Uterus (tissue), 4 donors: ENCODE measurements around the gene SLC66A1. TPM values are rescaled to one million over a fixed set of nuclear protein-coding genes. Genes with fewer than 3 reads are reported as not detected.

Experiments
- DNase-seq, 2 donors: peaks; one replicate each; pipeline ENCODE4 v3.0.0-alpha.2; 2019 to 2020
- H3K27ac ChIP-seq, 2 donors: fragments of 200-600 bp; sonication (generic); 1 replicate in 1 of 2; 2 replicates in 1 of 2; pipeline ENCODE4 v1.5.1; 2016 to 2018
- H3K27me3 ChIP-seq, 2 donors: fragments of 200-600 bp; sonication (generic); one replicate each; pipeline ENCODE4 v1.5.1; 2018 to 2019; ENCODE audit warnings: control low read depth in 1 of 2
- H3K36me3 ChIP-seq, 2 donors: fragments of 200-600 bp; sonication (generic); one replicate each; pipeline ENCODE4 v1.5.1; 2019; ENCODE audit warnings: control low read depth in 1 of 2
- H3K4me1 ChIP-seq, 2 donors: fragments of 200-600 bp; sonication (generic); one replicate each; pipeline ENCODE4 v1.5.1; 2018 to 2019; ENCODE audit warnings: control low read depth in 1 of 2
- H3K4me3 ChIP-seq, 2 donors: fragments of 200-600 bp; sonication (generic); 1 replicate in 1 of 2; 2 replicates in 1 of 2; pipeline ENCODE4 v1.5.1; 2018 to 2019; ENCODE audit warnings: mild to moderate bottlenecking in 1 of 2
- H3K9me3 ChIP-seq, 2 donors: fragments of 200-600 bp; sonication (generic); one replicate each; pipeline ENCODE4 v1.5.1; 2019; ENCODE audit warnings: control low read depth in 1 of 2
- POLR2A ChIP-seq, 2 donors: fragments of 450-650 bp; IDR thresholded peaks; one replicate each; pipeline ENCODE4 v1.6.1; 2016; ENCODE audit warnings: antibody characterized with exemption in 2 of 2, mild to moderate bottlenecking in 1 of 2, moderate library complexity in 1 of 2
- intact Hi-C: fragments of 100-400 bp; cut with DNase I; formaldehyde crosslinking; loops from one replicate; pipeline ENCODE4 v1.15.1; 2023; ENCODE audit warnings: low total_unique reads
- total RNA-seq, 4 donors: library from RNA; depleted of rRNA in 3 of 4; stranded (reverse); fragments of >200 nt in 3 of 4; gene quantifications; one replicate each; pipeline versions ENCODE4 v1.1.0 to v1.2.4, GENCODE V29; 2014 to 2023
- TF ChIP-seq, protein P1 (sequence below), 4 experiments: fragments of 200-600 bp in 2 of 4; fragments of 450-650 bp in 2 of 4; sonication (generic) in 2 of 4; IDR thresholded peaks; one replicate each; pipeline ENCODE4 v1.5.1; 2016 to 2019; ENCODE audit warnings: antibody characterized with exemption in 4 of 4, mild to moderate bottlenecking in 2 of 4, moderate library complexity in 1 of 4
- donor health status: DM: yes; HTN: yes; CAD: no.

Gene SLC66A1
- total RNA-seq, 4 donors from 2014 or later: 0.88 to 18.1 (median 8.2) TPM

DNA sequence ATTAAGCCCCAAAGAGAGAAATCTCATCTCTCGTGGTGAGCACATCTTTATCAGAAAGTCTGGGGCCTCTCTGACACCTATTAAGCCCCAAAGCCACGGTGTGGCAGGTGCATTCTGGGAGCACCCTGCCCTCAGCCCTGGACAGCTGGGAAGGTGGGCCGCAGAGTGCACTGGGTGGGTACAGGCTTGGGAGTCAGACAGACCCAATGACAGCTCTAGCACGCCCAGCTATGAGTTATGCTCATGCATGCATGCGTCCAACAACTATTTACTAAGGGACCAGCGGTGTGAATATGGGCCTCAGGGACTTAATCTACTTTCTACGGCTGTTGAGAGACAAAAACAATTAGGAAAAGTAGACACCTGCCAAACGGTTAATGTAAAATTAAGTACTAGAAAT lies 46.6 kb downstream of the SLC66A1 start:
- H3K4me1 ChIP-seq: peaks cover 6 to 13% of the 10 kb centered on the region in 2 donors
- H3K27ac ChIP-seq: no peak overlapping the region
- no peaks in the 10 kb centered on the region for H3K27me3 ChIP-seq
- intact Hi-C loops: no loop called here
- DNase-seq: no peak
- no peaks in the 10 kb centered on the region for H3K36me3 ChIP-seq
- TF ChIP-seq, protein P1, sequence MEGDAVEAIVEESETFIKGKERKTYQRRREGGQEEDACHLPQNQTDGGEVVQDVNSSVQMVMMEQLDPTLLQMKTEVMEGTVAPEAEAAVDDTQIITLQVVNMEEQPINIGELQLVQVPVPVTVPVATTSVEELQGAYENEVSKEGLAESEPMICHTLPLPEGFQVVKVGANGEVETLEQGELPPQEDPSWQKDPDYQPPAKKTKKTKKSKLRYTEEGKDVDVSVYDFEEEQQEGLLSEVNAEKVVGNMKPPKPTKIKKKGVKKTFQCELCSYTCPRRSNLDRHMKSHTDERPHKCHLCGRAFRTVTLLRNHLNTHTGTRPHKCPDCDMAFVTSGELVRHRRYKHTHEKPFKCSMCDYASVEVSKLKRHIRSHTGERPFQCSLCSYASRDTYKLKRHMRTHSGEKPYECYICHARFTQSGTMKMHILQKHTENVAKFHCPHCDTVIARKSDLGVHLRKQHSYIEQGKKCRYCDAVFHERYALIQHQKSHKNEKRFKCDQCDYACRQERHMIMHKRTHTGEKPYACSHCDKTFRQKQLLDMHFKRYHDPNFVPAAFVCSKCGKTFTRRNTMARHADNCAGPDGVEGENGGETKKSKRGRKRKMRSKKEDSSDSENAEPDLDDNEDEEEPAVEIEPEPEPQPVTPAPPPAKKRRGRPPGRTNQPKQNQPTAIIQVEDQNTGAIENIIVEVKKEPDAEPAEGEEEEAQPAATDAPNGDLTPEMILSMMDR (IDR thresholded peaks at IDR 0.05): no peak
- H3K9me3 ChIP-seq: no peaks in the 10 kb centered on the region
- H3K4me3 ChIP-seq: no peak overlapping the region

GRCh38 chr1:19359357-19359756 lies 47.2 kb downstream of the SLC66A1 start:
- intact Hi-C loops: no loop called here
- no peaks in the 10 kb centered on the region for H3K9me3 ChIP-seq
- no peak for DNase-seq
- peaks cover 13% of the 10 kb centered on the region in 2 donors for H3K4me1 ChIP-seq
- H3K27ac ChIP-seq: peak overlapping the region; percentile 52 to 55
- no peaks in the 10 kb centered on the region for H3K36me3 ChIP-seq
- no peaks in the 10 kb centered on the region for H3K27me3 ChIP-seq
- H3K4me3 ChIP-seq: no peak overlapping the region
- TF ChIP-seq, protein P1 (IDR thresholded peaks at IDR 0.05): no peak

DNA sequence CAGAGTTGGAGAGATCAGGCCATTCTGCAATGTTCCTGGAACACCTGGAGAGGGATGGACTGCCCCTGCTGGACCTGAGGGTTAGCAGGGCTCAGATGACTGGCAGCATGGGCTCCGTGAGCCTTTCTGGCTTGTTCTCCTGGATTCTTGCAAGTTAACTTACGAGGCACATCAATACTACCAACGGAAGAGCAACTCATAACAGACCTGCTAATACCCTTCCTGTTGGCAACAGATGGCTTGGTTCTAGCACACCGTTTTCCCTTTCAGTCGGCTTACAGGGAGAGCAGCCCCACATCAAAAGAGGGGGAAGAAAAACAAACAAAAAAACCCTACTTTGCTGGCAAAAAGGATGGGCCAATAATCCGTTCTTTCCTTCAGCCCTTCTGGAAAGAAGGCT lies 47.9 kb downstream of the SLC66A1 start:
- no peaks in the 10 kb centered on the region for H3K9me3 ChIP-seq
- no peaks in the 10 kb centered on the region for H3K27me3 ChIP-seq
- intact Hi-C loops: no loop called here
- TF ChIP-seq, protein P1 (IDR thresholded peaks at IDR 0.05): no peak
- TF ChIP-seq POLR2A (IDR thresholded peaks at IDR 0.05): no peak
- peaks cover 13% of the 10 kb centered on the region in 2 donors for H3K4me1 ChIP-seq
- no peaks in the 10 kb centered on the region for H3K36me3 ChIP-seq
- no peak overlapping the region for H3K4me3 ChIP-seq
- peak overlapping the region; percentile 52 to 55 for H3K27ac ChIP-seq
- DNase-seq: no peak

DNA sequence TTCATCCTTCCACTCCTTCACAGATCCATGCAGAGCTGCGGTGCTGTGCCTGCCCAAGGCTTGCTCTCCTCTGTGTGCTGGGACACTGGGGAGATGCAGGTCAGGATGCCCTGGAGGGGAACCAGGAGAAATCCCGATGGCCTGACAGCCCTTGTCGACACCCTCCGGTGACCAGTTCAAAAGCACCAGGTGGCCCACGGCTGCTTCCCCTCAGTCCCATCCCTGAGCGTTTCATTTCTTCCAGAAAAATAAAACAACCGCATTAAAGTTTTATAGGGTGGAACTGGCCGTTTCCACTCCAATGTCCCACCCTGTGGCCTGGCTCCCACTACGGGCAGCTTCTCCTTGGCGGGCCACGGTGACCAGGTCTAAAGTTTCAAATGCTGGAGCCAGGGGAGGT lies 48.3 kb downstream of the SLC66A1 start:
- Histone ChIP-seq H3K27ac (peak overlapping the region; percentile 52 to 55), H3K27me3 (no peaks in the 10 kb centered on the region), H3K9me3 (no peaks in the 10 kb centered on the region), H3K4me3 (no peak overlapping the region), H3K36me3 (no peaks in the 10 kb centered on the region), H3K4me1 (peaks cover 13% of the 10 kb centered on the region in 2 donors)
- no peak for DNase-seq
- no peak for TF ChIP-seq POLR2A (IDR thresholded peaks at IDR 0.05)
- TF ChIP-seq, protein P1 (IDR thresholded peaks at IDR 0.05): no peak
- intact Hi-C loops: no loop called here

DNA sequence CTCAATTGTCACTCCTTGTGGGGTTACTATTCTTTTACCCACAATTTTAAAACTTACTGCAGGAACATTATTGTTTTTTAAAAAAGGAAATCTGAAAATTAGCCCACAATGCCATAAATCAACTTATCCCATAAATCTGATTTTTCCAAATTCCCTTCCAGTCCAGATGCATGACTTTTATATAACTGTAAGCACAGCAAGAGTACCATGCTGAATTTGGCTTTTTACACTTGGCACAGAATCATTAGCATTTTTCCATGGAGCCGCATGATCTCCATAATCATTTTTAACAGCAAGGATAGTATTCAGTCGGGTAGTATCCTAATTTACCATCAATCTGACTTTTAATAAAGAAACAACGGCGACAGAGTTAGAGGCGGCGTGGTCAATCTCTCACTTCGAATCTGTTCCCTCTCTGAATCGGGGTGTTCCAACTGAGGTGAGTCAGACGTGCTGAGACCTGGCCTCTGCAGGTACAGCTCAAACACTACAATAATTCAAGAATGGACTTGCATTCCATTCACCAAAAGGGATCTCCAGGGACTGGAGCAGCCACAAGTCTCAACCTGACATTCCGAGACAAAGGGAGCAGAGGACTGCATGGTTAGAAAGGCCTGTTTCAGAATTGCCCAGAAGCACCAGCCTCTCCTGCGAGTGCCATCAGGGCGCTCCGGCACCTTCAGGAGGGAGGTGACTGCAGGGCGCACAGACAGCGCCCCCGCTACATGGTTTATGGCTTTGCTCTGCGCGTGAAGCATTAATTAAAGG lies 48.9 kb downstream of the SLC66A1 start:
- Histone ChIP-seq H3K27me3 (no peaks in the 10 kb centered on the region), H3K9me3 (no peaks in the 10 kb centered on the region), H3K4me1 (peaks cover 13% of the 10 kb centered on the region in 2 donors), H3K27ac (peak overlapping the region; percentile 52 to 55), H3K4me3 (no peak overlapping the region), H3K36me3 (no peaks in the 10 kb centered on the region)
- no peak for DNase-seq
- TF ChIP-seq, protein P1 (IDR thresholded peaks at IDR 0.05): no peak
- no peak for TF ChIP-seq POLR2A (IDR thresholded peaks at IDR 0.05)
- intact Hi-C loops: no loop called here
